GM23338 (cell line): ENCODE results near the gene SLX4. TPM values are rescaled to one million over a fixed set of nuclear protein-coding genes. Genes with fewer than 3 reads are reported as not detected.

ENCODE experiments used
- ATAC-seq: fragments of 200-7000 bp; cut with Tn5 transposase; 3 replicates; pipeline ENCODE4 v1.9.1; 2020
- DNase-seq: peaks from one replicate; pipeline ENCODE4 v3.0.0-alpha.2; 2015; ENCODE audit warnings: low spot score
- H2AFZ ChIP-seq: fragments of 200-600 bp; sonication (generic); 2 replicates; pipeline ENCODE4 v1.8.0; 2016; ENCODE audit warnings: antibody characterized with exemption, mild to moderate bottlenecking, moderate library complexity
- H3F3A ChIP-seq: fragments of 200-600 bp; sonication (generic); replicated peaks from 2 replicates; pipeline ENCODE4 v1.8.0; 2017; ENCODE audit warnings: antibody characterized with exemption, mixed run types, low read depth
- H3K27ac ChIP-seq: fragments of 200-600 bp; sonication (generic); 2 replicates; pipeline ENCODE4 v1.6.1; 2016; ENCODE audit warnings: low read depth
- H3K27me3 ChIP-seq: fragments of 200-600 bp; sonication (generic); 2 replicates; pipeline ENCODE4 v1.8.0; 2016; ENCODE audit warnings: mild to moderate bottlenecking, mixed run types, moderate library complexity; ENCODE audit not compliant: insufficient read depth
- H3K36me3 ChIP-seq: fragments of 200-600 bp; sonication (generic); 2 replicates; pipeline ENCODE4 v1.8.0; 2016; ENCODE audit warnings: mild to moderate bottlenecking; ENCODE audit not compliant: insufficient read depth
- H3K4me1 ChIP-seq: fragments of 200-600 bp; sonication (generic); 2 replicates; pipeline ENCODE4 v1.8.0; 2016; ENCODE audit warnings: mild to moderate bottlenecking, moderate library complexity; ENCODE audit not compliant: insufficient read depth
- H3K4me2 ChIP-seq: fragments of 200-600 bp; sonication (generic); 2 replicates; pipeline ENCODE4 v1.7.1; 2017; ENCODE audit warnings: mixed run types
- H3K4me3 ChIP-seq: fragments of 200-600 bp; sonication (generic); 2 replicates; pipeline ENCODE4 v1.6.1; 2016; ENCODE audit warnings: mixed run types
- H3K79me2 ChIP-seq: fragments of 200-600 bp; sonication (generic); replicated peaks from 2 replicates; pipeline ENCODE4 v1.8.0; 2017; ENCODE audit warnings: mild to moderate bottlenecking; ENCODE audit not compliant: insufficient read depth
- H3K9me2 ChIP-seq: fragments of 200-600 bp; sonication (generic); 2 replicates; pipeline ENCODE4 v1.8.0; 2017; ENCODE audit not compliant: insufficient read depth
- H4K20me1 ChIP-seq: fragments of 200-600 bp; sonication (generic); replicated peaks from 2 replicates; pipeline ENCODE4 v1.8.0; 2017; ENCODE audit warnings: mild to moderate bottlenecking; ENCODE audit not compliant: insufficient read depth
- H3K27ac Mint-ChIP-seq: 2 replicates; pipeline ENCODE4 v1.8.0; 2020; ENCODE audit warnings: inconsistent platforms, mild to moderate bottlenecking, moderate library complexity, mixed read lengths
- H3K27me3 Mint-ChIP-seq: 3 replicates; pipeline ENCODE4 v1.8.0; 2022; ENCODE audit warnings: low read depth, mild to moderate bottlenecking, moderate library complexity, mixed read lengths, inconsistent platforms; ENCODE audit not compliant: insufficient read depth, poor library complexity
- H3K36me3 Mint-ChIP-seq: 3 replicates; pipeline ENCODE4 v1.8.0; 2021; ENCODE audit warnings: low read depth, mild to moderate bottlenecking, inconsistent platforms, moderate library complexity, mixed read lengths
- H3K4me1 Mint-ChIP-seq: 3 replicates; pipeline ENCODE4 v1.8.0; 2020; ENCODE audit warnings: mild to moderate bottlenecking, inconsistent platforms, mixed read lengths
- H3K4me3 Mint-ChIP-seq: 3 replicates; pipeline ENCODE4 v1.8.0; 2021; ENCODE audit warnings: moderate library complexity, mild to moderate bottlenecking, inconsistent platforms, mixed read lengths
- H3K9me3 Mint-ChIP-seq: 3 replicates; pipeline ENCODE4 v1.8.0; 2020; ENCODE audit warnings: moderate library complexity, mild to moderate bottlenecking, inconsistent platforms, mixed read lengths
- EZH2phosphoT487 ChIP-seq: fragments of 200-600 bp; sonication (generic); IDR thresholded peaks from one replicate; pipeline ENCODE4 v1.8.1; 2018; ENCODE audit warnings: antibody characterized with exemption; ENCODE audit not compliant: unreplicated experiment
- NANOG ChIP-seq: IDR thresholded peaks from 2 replicates; pipeline ENCODE4 v1.6.1; 2016; ENCODE audit warnings: antibody characterized with exemption, borderline replicate concordance
- POLR2AphosphoS5 ChIP-seq: IDR thresholded peaks from 2 replicates; pipeline ENCODE4 v1.6.1; 2016; ENCODE audit warnings: antibody characterized with exemption, low read depth
- STAT1 ChIP-seq: IDR thresholded peaks from one replicate; pipeline ENCODE4 v1.6.1; 2016; ENCODE audit warnings: antibody characterized with exemption; ENCODE audit not compliant: unreplicated experiment
- ZNF114 ChIP-seq: fragments of 250-450 bp; sonication (Bioruptor Pico); IDR thresholded peaks from 2 replicates; pipeline ENCODE4 v1.5.0; 2020; ENCODE audit warnings: mild to moderate bottlenecking, moderate library complexity
- ZNF331 ChIP-seq: fragments of 250-450 bp; sonication (Bioruptor Pico); IDR thresholded peaks from 2 replicates; pipeline ENCODE4 v1.5.0; 2020; ENCODE audit warnings: low read depth, mild to moderate bottlenecking, moderate library complexity
- polyA plus RNA-seq: library from polyadenylated mRNA; unstranded; fragments of >200 nt; fragmentation: Nextera tagmentation; extraction: Ambion mirVana; gene quantifications from 2 replicates; pipeline ENCODE4 v1.2.1, GENCODE V29; 2016
- total RNA-seq: library from RNA; depleted of rRNA; stranded (reverse); fragments of >200 nt; shearing (Covaris generic); gene quantifications from 2 replicates; pipeline ENCODE4 v1.2.3, GENCODE V29; 2014
- TF ChIP-seq, protein P1 (sequence below): fragments of 250-450 bp; sonication (Bioruptor Pico); IDR thresholded peaks from 2 replicates; pipeline ENCODE4 v1.5.0; 2020; ENCODE audit warnings: mild to moderate bottlenecking, moderate library complexity
- TF ChIP-seq, protein P2 (sequence below): IDR thresholded peaks from 2 replicates; pipeline ENCODE4 v1.6.1; 2016; ENCODE audit warnings: antibody characterized with exemption

SLX4 gene
- total and polyA plus RNA-seq, 2 experiments from 2014 or later = 3.0 to 15.2 TPM

DNA sequence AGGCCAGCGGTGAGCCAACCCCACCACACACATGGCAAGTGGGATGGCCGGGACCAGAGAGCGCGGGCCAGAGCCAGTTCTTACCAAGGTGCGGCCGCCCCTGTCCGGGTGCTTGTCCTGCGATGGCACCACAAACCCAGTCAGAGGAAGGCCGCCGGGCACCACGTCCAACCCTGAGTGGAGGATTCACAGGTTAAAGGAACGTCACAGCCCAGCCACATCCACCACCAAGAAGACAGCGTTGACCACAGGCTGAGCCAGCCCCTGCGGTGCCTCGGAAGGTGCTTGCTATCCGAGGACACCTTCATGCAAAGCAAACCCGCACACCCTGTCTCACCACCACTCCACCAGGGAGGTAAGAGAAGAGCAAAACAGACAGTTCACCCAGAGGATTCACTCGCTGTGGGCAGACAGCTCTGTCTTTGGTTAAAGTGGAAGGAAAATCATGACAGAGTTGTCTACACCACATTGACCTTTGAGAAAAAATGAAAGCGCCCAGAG, 15.8 kb downstream of the SLX4 start:
- Histone ChIP-seq H3K27ac (no peak overlapping the region), H2AFZ (no peak overlapping the region), H3K27me3 (no peaks in the 10 kb centered on the region), H3K9me2 (no peaks in the 10 kb centered on the region), H3K4me1 (no peaks in the 10 kb centered on the region), H3F3A (no peaks in the 10 kb centered on the region), H3K79me2 (no peaks in the 10 kb centered on the region), H3K4me3 (no peak overlapping the region), H3K4me2 (no peak overlapping the region), H4K20me1 (no peaks in the 10 kb centered on the region), H3K36me3 (peaks cover 10% of the 10 kb centered on the region)
- ATAC-seq (no peak), DNase-seq (no peak)
- no peak for TF ChIP-seq NANOG
- TF ChIP-seq STAT1 = no peak
- no peak for TF ChIP-seq ZNF114 (CRISPR knock-in tag)
- Mint-ChIP-seq H3K4me1 (no peaks in the 10 kb centered on the region), H3K9me3 (peaks cover 20% of the 10 kb centered on the region), H3K4me3 (no peak overlapping the region), H3K27ac (no peak overlapping the region), H3K27me3 (peaks cover 5% of the 10 kb centered on the region), H3K36me3 (peaks cover 50% of the 10 kb centered on the region)

DNA sequence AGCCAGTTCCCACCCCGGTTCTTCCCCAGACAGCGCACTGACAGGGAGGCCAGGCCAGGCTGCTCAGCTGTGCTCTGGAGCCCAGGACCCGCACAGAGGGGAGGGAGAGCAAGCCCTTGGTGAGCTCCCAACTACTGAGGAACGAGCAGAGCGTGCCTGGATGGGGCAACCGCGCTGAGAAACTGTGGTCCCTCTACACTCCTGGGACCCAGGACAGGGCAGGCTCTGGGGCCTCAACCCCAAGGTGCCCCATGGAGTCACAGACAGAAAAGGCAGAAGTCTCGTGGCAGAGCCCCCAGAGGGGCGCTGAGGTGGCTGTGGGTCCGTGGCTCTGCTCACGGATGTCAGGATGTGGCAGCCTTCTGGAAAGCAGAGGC, 16.3 kb downstream of the SLX4 start:
- no peak overlapping the region for H3K4me2 ChIP-seq
- Mint-ChIP-seq H3K27ac (no peak overlapping the region), H3K36me3 (peaks cover 50% of the 10 kb centered on the region), H3K27me3 (peaks cover 7% of the 10 kb centered on the region), H3K9me3 (peaks cover 15% of the 10 kb centered on the region), H3K4me3 (no peak overlapping the region), H3K4me1 (0 out of 3 replicates have a peak, but pooled peaks cover 3% of the 10 kb centered on the region)
- H3K4me1 ChIP-seq = no peaks in the 10 kb centered on the region
- H4K20me1 ChIP-seq = no peaks in the 10 kb centered on the region
- H3F3A ChIP-seq = no peaks in the 10 kb centered on the region
- no peaks in the 10 kb centered on the region for H3K9me2 ChIP-seq
- ATAC-seq = no peak
- no peaks in the 10 kb centered on the region for H3K79me2 ChIP-seq
- no peak for DNase-seq
- peaks cover 7% of the 10 kb centered on the region for H3K36me3 ChIP-seq
- TF ChIP-seq POLR2AphosphoS5 (no peak), EZH2phosphoT487 (no peak), ZNF331 (no peak), STAT1 (no peak)
- TF ChIP-seq, protein P1, sequence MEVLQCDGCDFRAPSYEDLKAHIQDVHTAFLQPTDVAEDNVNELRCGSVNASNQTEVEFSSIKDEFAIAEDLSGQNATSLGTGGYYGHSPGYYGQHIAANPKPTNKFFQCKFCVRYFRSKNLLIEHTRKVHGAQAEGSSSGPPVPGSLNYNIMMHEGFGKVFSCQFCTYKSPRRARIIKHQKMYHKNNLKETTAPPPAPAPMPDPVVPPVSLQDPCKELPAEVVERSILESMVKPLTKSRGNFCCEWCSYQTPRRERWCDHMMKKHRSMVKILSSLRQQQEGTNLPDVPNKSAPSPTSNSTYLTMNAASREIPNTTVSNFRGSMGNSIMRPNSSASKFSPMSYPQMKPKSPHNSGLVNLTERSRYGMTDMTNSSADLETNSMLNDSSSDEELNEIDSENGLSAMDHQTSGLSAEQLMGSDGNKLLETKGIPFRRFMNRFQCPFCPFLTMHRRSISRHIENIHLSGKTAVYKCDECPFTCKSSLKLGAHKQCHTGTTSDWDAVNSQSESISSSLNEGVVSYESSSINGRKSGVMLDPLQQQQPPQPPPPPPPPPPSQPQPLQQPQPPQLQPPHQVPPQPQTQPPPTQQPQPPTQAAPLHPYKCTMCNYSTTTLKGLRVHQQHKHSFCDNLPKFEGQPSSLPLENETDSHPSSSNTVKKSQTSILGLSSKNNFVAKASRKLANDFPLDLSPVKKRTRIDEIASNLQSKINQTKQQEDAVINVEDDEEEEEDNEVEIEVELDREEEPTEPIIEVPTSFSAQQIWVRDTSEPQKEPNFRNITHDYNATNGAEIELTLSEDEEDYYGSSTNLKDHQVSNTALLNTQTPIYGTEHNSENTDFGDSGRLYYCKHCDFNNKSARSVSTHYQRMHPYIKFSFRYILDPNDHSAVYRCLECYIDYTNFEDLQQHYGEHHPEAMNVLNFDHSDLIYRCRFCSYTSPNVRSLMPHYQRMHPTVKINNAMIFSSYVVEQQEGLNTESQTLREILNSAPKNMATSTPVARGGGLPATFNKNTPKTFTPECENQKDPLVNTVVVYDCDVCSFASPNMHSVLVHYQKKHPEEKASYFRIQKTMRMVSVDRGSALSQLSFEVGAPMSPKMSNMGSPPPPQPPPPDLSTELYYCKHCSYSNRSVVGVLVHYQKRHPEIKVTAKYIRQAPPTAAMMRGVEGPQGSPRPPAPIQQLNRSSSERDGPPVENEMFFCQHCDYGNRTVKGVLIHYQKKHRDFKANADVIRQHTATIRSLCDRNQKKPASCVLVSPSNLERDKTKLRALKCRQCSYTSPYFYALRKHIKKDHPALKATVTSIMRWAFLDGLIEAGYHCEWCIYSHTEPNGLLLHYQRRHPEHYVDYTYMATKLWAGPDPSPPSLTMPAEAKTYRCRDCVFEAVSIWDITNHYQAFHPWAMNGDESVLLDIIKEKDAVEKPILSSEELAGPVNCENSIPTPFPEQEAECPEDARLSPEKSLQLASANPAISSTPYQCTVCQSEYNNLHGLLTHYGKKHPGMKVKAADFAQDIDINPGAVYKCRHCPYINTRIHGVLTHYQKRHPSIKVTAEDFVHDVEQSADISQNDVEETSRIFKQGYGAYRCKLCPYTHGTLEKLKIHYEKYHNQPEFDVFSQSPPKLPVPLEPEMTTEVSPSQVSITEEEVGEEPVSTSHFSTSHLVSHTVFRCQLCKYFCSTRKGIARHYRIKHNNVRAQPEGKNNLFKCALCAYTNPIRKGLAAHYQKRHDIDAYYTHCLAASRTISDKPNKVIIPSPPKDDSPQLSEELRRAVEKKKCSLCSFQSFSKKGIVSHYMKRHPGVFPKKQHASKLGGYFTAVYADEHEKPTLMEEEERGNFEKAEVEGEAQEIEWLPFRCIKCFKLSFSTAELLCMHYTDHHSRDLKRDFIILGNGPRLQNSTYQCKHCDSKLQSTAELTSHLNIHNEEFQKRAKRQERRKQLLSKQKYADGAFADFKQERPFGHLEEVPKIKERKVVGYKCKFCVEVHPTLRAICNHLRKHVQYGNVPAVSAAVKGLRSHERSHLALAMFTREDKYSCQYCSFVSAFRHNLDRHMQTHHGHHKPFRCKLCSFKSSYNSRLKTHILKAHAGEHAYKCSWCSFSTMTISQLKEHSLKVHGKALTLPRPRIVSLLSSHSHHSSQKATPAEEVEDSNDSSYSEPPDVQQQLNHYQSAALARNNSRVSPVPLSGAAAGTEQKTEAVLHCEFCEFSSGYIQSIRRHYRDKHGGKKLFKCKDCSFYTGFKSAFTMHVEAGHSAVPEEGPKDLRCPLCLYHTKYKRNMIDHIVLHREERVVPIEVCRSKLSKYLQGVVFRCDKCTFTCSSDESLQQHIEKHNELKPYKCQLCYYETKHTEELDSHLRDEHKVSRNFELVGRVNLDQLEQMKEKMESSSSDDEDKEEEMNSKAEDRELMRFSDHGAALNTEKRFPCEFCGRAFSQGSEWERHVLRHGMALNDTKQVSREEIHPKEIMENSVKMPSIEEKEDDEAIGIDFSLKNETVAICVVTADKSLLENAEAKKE (CRISPR knock-in tag) = no peak
- TF ChIP-seq, protein P2, sequence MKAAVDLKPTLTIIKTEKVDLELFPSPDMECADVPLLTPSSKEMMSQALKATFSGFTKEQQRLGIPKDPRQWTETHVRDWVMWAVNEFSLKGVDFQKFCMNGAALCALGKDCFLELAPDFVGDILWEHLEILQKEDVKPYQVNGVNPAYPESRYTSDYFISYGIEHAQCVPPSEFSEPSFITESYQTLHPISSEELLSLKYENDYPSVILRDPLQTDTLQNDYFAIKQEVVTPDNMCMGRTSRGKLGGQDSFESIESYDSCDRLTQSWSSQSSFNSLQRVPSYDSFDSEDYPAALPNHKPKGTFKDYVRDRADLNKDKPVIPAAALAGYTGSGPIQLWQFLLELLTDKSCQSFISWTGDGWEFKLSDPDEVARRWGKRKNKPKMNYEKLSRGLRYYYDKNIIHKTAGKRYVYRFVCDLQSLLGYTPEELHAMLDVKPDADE = no peak
- H2AFZ ChIP-seq = no peak overlapping the region
- H3K27ac ChIP-seq = no peak overlapping the region
- no peak overlapping the region for H3K4me3 ChIP-seq
- H3K27me3 ChIP-seq = no peaks in the 10 kb centered on the region
